ENCODE measurements around the gene CFAP97D2. TPM values are rescaled to one million over a fixed set of nuclear protein-coding genes. Genes with fewer than 3 reads are reported as not detected.
A peak's percentile ranks its signal among the peaks of the same experiment; 100 is the strongest.

The CFAP97D2 gene
- total RNA-seq, 2 experiments from 2014 or later = 0.47 to 0.52 TPM

DNA sequence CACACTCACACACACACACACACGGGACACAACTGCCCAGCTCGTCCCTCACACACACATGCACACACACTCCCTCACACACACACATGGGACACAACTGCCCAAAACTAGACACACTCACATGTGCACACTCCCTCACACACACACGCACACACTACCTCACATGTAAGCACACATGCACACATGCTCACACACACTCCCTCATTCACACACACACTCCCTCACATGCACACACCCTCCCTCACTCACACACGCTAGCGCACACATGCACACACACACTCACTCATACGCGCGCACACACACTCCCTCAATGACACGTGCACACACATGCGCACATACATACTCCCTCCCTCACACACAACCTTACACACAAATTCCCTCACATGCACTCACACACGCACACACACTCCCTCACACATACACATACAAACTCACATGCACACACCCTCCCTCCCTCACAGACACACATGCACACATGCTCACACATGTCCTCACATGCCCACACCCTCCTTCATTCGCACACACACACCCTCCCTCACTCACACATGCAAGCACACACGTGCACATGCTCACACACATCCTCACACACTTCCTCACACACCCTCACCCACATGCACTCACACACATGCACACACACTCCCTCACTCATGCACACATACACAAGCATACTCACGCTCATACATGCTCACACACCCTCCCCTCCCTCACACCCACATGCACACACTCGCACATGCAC is 37.6 kb upstream of the CFAP97D2 start:
- Mint-ChIP-seq H3K36me3 (ENCODE audit: low read depth) (no peaks in the 10 kb centered on the region), H3K27ac (no peak overlapping the region), H3K27me3 (no peaks in the 10 kb centered on the region), H3K4me1 (ENCODE audit: low read depth) (peaks cover 26% of the 10 kb centered on the region), H3K4me3 (no peak overlapping the region), H3K9me3 (no peaks in the 10 kb centered on the region)
- DNase-seq (peak in 1 of 14 experiments; percentile 5), ATAC-seq (ENCODE audit: poor library complexity) (no peak)
- Histone ChIP-seq H3K27me3 (ENCODE audit: control insufficient read depth in 1 of 2, insufficient read depth in 2 of 2, low read length in 2 of 2) (no peaks in the 10 kb centered on the region), H3K4me1 (ENCODE audit: insufficient read depth, low read length) (peaks cover 72% of the 10 kb centered on the region), H3K9me3 (ENCODE audit: control insufficient read depth in 1 of 2, insufficient read depth in 1 of 2, low read length in 2 of 2) (no peaks in the 10 kb centered on the region), H3K36me3 (ENCODE audit: insufficient read depth, low read length) (no peaks in the 10 kb centered on the region), H3K27ac (ENCODE audit: low read depth in 1 of 2, low read length in 2 of 2) (peak overlapping the region; percentile 56 to 82), H3K4me3 (ENCODE audit: low read length) (peak overlapping the region; percentile 36)
- TF ChIP-seq, protein P1, sequence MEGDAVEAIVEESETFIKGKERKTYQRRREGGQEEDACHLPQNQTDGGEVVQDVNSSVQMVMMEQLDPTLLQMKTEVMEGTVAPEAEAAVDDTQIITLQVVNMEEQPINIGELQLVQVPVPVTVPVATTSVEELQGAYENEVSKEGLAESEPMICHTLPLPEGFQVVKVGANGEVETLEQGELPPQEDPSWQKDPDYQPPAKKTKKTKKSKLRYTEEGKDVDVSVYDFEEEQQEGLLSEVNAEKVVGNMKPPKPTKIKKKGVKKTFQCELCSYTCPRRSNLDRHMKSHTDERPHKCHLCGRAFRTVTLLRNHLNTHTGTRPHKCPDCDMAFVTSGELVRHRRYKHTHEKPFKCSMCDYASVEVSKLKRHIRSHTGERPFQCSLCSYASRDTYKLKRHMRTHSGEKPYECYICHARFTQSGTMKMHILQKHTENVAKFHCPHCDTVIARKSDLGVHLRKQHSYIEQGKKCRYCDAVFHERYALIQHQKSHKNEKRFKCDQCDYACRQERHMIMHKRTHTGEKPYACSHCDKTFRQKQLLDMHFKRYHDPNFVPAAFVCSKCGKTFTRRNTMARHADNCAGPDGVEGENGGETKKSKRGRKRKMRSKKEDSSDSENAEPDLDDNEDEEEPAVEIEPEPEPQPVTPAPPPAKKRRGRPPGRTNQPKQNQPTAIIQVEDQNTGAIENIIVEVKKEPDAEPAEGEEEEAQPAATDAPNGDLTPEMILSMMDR (IDR thresholded peaks at IDR 0.05) = no peak
- ChIA-PET POLR2A (interaction anchor here (0.7 to 5.4 kb wide), 23 partner anchors 10 to 85 kb away, joined by 3 to 138 read pairs (median 8); partner anchors contain the start of genes CFAP97D2 and RASA3), CTCF (interaction anchor here (1.3 to 1.6 kb wide), 2 partner anchors 31 to 32 kb away, joined by 4 to 7 read pairs; no protein-coding TSS in a partner anchor)
- intact Hi-C loops (cut with DNase I, micrococcal nuclease) = no loop called here

DNA sequence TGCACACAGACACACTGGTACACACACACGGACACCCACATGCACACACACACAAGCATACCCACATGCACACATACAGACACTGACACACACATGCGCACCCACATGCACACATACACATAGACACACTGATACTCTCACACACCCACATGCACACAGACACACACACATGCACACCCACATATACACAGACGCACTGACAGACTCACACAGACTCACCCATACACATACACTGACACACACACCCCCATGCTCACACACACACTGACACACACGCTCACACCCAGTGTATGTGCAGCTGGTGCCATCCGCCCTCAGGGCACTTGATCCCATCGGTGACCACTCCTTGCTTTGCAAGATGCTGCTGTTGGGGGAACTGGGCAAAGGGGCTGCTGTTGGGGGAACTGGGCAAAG is 36.9 kb upstream of the CFAP97D2 start:
- peak in 5 of 14 experiments; percentile 23 to 54 (median 35) for DNase-seq
- POLR2A ChIA-PET = interaction anchor here (0.9 to 5.4 kb wide), 24 partner anchors 8 to 139 kb away, joined by 3 to 138 read pairs (median 8); partner anchors contain the start of genes CFAP97D2, RASA3 and UPF3A

More for the DNA sequence above, 36.9 kb upstream of the CFAP97D2 start:
- no peak for ATAC-seq (ENCODE audit: poor library complexity)
- intact Hi-C loops (cut with DNase I, micrococcal nuclease) = no loop called here
- CTCF ChIA-PET = interaction anchor here (1.5 to 1.6 kb wide), 2 partner anchors 10 to 32 kb away, joined by 3 to 7 read pairs; no protein-coding TSS in a partner anchor
- no peaks in the 10 kb centered on the region for H3K9me3 ChIP-seq (ENCODE audit: control insufficient read depth in 1 of 2, insufficient read depth in 1 of 2, low read length in 2 of 2)
- H3K4me3 Mint-ChIP-seq = no peak overlapping the region
- peaks cover 31% of the 10 kb centered on the region for H3K4me1 Mint-ChIP-seq (ENCODE audit: low read depth)
- no peaks in the 10 kb centered on the region for H3K27me3 Mint-ChIP-seq
- H3K27ac ChIP-seq (ENCODE audit: low read depth in 1 of 2, low read length in 2 of 2) = peak overlapping the region; percentile 78 to 82
- H3K27ac Mint-ChIP-seq = no peak overlapping the region
- H3K4me3 ChIP-seq (ENCODE audit: low read length) = peak overlapping the region; percentile 28
- H3K36me3 Mint-ChIP-seq (ENCODE audit: low read depth) = no peaks in the 10 kb centered on the region
- H3K4me1 ChIP-seq (ENCODE audit: insufficient read depth, low read length) = peaks cover 79% of the 10 kb centered on the region
- TF ChIP-seq, protein P1 (IDR thresholded peaks at IDR 0.05) = no peak
- H3K27me3 ChIP-seq (ENCODE audit: control insufficient read depth in 1 of 2, insufficient read depth in 2 of 2, low read length in 2 of 2) = no peaks in the 10 kb centered on the region
- H3K36me3 ChIP-seq (ENCODE audit: insufficient read depth, low read length) = no peaks in the 10 kb centered on the region
- H3K9me3 Mint-ChIP-seq = no peaks in the 10 kb centered on the region

Data from CD4-positive, alpha-beta T cell (primary cell).